Frontal cortex (tissue), 4 donors: ENCODE data around the gene CELF5. TPM values are rescaled to one million over a fixed set of nuclear protein-coding genes. Genes with fewer than 3 reads are reported as not detected.

Source experiments
- DNase-seq, 2 donors: peaks; one replicate each; pipeline ENCODE4 v3.0.0; 2012; ENCODE audit warnings: low spot score in 2 of 2
- FAIRE-seq: peaks from 2 replicates; lab custom pipeline; 2012; peaks lifted over from hg19 to GRCh38; lab: Jason Lieb, UNC
- total RNA-seq: library from RNA; depleted of rRNA; stranded (reverse); fragments of >200 nt; gene quantifications from one replicate; pipeline ENCODE4 v1.2.3, GENCODE V29; 2014
- donor health status: control.
- donor health status: control.
- donor health status: control.

The CELF5 gene
- total RNA-seq, 1 donor from 2014 or later = 50.1 TPM

- FAIRE-seq = no peak
- peak in 1 of 2 donors; percentile 51 for DNase-seq
Measured at GRCh38 chr19:3268326-3268725, 43.9 kb downstream of the CELF5 start.

DNA sequence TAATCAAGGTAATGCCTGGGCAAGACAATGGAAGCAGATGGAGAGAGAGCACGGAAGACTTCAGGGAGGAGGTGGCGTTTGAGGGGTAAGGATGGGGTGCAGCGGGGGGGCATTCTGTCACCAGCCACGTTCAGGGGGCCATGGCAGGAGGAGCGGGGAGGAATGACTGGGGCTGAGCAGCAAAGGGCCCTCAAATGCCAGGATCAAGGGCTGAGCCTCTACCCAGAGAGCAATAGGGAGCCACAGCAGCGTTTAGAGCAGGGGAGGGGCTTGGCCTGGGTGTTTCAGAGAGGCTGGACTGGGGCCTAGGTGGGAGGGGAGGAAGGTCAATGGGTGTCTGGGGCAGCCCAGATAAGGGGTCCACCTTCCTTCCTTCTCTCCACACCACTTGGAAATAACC lies 44.3 kb downstream of the CELF5 start:
- FAIRE-seq = no peak
- no peak for DNase-seq

- DNase-seq (peak in 1 of 2 donors; percentile 45), FAIRE-seq (no peak)
Measured at GRCh38 chr19:3269916-3270671, 45.6 kb downstream of the CELF5 start.

- peak; percentile 58 to 77 for DNase-seq
- FAIRE-seq = no peak
Measured at GRCh38 chr19:3270902-3271301, 46.4 kb downstream of the CELF5 start.

- FAIRE-seq = no peak
- peak in 1 of 2 donors; percentile 13 for DNase-seq
Measured at GRCh38 chr19:3272401-3272931, 48.0 kb downstream of the CELF5 start.

DNA sequence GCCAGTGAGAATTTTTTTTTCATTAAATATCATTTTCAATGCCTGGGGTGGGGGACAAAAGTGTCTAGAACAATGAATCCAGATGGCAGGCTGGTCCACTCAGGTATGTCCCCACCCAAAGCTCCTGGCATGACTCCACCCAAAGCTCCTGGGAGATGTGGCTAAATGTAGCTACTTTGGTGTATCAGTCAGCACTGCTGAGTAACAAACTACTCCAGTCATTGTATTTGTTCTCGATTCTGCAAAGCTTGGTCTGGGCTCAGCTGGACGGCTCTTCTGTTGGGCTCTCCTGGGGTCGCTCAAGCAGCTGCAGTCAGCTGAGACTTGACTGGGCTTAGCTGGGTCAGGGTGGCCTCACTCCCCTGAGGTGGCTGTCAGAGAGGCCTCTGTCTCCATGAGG lies 48.5 kb downstream of the CELF5 start:
- no peak for FAIRE-seq
- DNase-seq = no peak

- DNase-seq = peak in 1 of 2 donors; percentile 14
- FAIRE-seq = no peak
Measured at GRCh38 chr19:3274245-3274941, 49.9 kb downstream of the CELF5 start.

GRCh38 chr19:3274942-3275582 lies 50.6 kb downstream of the CELF5 start:
- FAIRE-seq (no peak), DNase-seq (peak in 1 of 2 donors; percentile 40)

DNA sequence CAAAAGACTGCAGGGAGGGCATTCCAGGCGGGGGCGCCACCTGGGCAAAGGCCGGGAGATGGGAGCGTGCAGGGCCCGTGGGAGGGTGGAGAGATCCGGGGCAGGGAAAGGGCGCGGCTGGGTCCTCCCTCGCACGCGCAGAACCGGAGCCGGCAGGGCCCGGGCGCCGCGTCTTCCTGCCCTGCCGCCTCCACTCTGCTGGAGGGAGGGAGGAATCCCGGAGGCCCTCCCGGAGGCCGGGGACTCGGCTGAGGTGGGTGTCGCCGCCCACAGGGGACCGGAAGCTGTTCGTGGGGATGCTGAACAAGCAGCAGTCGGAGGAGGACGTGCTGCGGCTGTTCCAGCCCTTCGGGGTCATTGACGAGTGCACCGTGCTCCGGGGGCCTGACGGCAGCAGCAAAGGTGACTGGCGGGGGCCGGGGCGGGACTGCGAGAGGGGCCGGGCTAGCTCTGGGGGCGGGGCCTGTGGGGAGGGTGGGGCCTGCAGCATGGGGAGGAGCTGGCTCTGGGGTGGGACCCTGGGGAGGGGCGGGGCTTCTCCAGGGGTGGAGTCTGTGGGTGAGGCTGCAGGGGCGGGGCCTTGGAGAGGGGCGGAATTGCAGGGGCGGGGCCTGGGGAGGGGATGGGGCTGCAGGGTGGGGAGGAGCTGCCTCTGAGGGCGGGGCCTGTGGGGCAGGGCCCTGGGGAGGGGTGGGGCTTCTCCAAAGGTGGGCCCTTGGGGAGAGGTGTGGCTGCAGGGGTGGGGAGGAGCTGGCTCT lies 51.3 kb downstream of the CELF5 start:
- DNase-seq = peak; percentile 63 to 75
- no peak for FAIRE-seq

GRCh38 chr19:3276341-3276799 lies 51.9 kb downstream of the CELF5 start:
- peak in 1 of 2 donors; percentile 26 for DNase-seq
- FAIRE-seq = no peak

- no peak for FAIRE-seq
- peak in 1 of 2 donors; percentile 13 for DNase-seq
Measured at GRCh38 chr19:3277649-3278048, 53.2 kb downstream of the CELF5 start.

- no peak for FAIRE-seq
- DNase-seq = peak in 1 of 2 donors; percentile 12
Measured at GRCh38 chr19:3278294-3278693, 53.8 kb downstream of the CELF5 start.

DNA sequence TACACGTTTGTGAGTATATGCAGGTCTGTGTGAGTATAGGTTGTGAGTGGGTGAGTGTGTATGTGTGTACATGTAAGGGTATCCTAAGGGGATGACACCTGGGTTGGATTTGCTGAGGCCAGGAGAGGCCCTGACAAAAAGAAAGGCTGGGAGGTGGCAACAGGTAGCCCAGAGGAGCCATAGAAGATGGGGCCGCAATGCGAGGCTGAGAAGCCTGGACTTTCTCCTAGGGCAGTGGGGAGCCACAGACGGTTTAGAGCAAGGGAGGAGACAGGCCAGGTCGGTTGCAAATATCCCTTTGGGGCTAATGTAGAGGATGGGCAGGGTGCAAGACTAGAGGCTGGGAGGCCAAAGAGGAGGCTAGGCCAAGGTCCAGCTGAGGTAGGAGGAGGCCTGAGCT lies 54.3 kb downstream of the CELF5 start:
- no peak for FAIRE-seq
- DNase-seq = peak in 1 of 2 donors; percentile 8

DNA sequence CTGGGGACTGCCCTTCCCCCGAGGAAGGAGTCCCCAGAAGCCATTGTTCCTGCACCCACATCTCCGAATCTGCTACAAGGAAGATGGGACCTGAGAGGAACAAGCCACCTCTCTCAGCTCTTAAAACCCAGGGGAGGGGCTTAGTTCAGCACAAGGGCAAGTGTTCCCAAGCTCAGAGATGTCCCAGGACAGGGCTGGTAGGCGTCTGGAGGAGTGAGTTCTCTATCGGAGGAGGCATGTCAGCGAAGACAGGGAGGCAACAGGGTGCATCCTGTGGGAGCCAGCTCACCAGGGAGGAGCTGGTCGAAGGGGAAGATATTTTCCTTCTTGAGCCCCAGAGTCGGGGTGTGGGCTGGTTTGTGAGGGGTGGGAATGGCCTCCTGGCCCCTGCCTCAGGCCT lies 54.8 kb downstream of the CELF5 start:
- FAIRE-seq (no peak), DNase-seq (peak in 1 of 2 donors; percentile 14)

GRCh38 chr19:3281026-3281425 lies 56.6 kb downstream of the CELF5 start:
- peak in 1 of 2 donors; percentile 4 for DNase-seq
- FAIRE-seq = no peak

GRCh38 chr19:3282155-3282554 lies 57.7 kb downstream of the CELF5 start:
- DNase-seq (no peak), FAIRE-seq (no peak)

DNA sequence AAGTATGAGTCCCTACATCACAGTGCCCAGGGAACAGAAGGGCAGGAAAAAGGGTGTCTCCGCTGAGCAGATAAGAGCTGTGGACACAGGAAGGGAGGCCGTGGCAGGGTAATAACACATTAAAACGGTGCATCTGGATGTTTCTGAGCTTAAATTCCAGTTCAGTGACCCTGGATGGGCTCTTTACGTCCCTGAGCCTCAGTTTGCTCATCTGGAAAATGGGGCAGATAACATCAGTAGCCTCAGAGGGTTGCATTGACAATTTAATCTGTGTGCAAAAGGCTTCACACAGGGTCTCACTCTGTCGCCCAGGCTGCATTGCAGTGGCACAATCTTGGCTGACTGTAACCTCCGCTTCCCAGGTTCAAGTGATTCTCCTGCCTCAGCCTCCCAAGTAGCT lies 58.1 kb downstream of the CELF5 start:
- no peak for DNase-seq
- no peak for FAIRE-seq

DNA sequence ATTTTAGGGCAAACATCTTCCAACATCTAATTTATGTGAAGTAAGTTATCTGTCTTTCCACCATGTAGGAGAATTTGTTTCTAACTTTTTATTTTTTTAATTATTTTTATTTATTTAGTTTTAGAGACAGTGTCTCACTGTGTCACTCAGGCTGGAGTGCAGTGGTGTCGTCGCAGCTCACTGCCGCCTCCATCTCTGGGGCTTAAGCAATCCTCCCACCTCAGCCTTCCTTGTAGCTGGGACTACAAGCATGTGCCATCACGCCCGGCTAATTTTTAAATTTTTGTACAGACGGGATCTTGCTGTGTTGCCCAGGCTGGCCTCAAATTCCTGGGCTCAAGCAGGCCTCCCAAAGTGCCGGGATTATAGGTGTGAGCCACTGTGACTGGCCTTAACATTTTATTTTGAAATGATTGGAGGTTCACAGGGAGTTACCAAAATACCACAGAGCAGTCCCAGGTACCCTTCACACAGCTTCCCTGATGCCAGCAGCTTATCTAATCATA lies 58.8 kb downstream of the CELF5 start:
- DNase-seq (no peak), FAIRE-seq (no peak)

- FAIRE-seq (no peak), DNase-seq (no peak)
Measured at GRCh38 chr19:3283886-3284657, 59.6 kb downstream of the CELF5 start.
